Limb (tissue), 2 donors: ENCODE data around the gene PTPN21.

Experiments
- DNase-seq, 2 donors: peaks; one replicate each; pipeline ENCODE4 v3.0.0-alpha.2; 2016; ENCODE audit errors: extremely low spot score in 2 of 2

The PTPN21 gene

DNA sequence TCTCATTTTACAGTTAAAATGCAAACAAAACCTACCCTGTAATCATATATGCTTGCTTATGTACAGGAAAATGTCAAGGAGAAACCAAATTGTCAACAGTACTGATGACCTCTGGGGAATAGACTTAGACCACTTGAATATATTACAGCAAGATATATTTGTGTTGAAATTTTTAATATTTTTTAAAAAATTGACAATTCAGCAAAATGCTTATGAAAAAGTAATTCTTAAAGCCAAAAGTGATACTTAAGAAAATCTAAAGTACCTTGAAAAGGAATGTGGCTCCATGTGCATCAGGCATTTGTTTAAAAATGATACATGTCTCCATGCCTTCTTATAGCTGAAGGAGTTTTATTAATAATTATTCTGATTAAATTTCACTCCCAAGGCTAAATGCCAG is 49.2 kb downstream of the PTPN21 start:
- DNase-seq, result no peak

DNA sequence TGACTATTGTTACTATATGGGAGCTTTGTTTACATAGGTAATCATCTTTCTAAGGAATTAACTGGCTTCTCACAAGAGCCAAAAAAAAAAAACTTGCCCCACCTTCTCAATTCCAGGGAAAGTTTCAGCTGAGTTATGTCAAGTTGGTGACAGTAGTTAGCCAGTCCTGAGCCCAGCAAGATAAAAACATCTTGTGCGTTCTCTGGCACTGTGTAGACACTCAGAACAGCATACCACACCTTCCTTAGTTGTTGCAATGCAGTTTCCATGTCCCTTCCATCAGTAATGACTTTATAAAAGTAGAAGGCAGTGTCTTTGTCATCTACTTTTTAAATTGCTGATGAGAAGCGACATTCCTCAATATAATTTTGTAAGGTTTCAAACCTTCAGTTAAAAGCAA is 50.2 kb downstream of the PTPN21 start:
- no peak for DNase-seq

DNA sequence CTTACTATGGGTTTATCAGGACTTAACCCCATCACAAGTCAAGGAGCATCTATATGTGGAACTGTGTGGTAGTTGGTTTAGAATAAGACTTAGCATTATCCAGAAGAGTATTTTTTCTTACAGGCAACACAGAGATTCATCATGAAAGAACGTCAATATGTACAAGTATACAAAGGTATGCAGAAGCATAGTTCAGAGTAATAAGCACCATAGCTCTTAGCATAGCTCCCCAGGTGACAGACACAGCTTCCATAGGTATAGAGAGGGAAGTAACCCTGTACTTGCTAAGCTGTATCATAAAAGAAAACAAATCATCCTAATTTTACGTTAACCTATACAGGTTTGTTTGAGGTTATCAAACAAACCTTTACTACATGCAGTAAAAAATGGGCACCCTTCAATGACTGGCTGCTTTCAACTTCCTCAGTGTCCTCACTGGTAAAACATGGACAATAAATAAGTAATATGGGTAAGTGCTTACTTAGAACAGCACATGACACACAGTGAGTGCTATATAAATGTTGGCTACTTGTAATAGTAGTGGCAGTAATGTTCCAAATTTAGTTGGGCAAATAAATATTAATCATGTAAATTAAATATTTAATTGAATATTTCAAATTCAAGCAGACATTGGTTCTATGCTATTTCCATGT is 50.9 kb downstream of the PTPN21 start:
- no peak for DNase-seq

DNA sequence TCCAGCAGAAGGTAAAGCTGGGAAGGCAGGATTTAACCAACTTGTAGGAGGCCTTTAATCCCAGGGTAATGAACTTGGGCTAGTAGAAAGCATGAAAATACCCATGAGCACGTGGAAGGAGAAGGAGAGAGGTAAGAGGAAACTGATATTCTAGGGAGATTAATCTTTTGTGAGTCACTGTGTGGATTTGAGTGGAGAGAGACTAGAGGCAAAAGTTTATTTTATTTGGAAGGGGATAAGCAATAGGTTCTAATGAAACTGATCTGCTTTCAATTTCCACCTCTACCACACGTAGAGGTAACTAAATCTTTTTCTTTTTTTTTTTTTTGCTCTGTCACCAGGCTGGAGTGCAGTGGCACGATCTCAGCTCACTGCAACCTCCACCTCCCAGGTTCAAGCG is 52.1 kb downstream of the PTPN21 start:
- no peak for DNase-seq

DNA sequence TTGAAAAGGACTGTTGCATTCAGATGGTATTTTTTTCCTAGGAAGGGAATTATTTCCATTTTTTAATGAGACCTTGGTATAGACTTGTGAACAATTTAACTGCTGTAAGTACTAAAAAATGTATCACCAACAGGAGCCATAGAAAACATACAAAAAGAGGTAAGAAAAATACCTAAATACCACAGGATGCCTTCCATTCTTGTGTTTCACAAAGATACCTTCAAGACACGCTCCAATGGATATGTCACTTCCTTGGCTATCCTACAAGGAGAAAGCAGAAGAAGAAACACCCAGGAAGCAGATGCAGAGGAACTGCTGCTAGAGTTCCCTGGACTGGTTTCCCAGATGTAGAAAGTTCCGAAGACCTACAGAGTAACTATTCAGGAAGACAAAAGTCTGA is 54.2 kb downstream of the PTPN21 start:
- DNase-seq, result no peak

DNA sequence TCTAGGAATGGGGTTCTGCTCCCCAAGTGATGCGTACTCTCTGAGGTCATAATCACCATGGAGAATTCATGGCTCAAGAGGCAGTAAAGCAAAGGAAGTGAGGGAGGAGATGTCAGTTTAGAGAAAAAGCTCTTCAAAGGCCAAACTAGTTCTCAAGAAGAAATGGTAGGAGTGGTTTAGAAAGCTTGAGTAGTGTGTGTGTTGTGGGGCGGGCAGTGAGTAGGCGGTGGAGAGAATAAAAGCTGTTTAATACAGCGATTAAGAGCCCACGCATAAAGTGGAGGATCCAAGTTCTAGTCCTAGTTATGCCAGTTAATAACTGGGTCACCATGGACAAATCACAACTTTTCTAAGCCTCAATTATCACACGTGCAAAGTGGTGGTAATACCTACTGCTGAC is 55.6 kb downstream of the PTPN21 start:
- no peak for DNase-seq

DNA sequence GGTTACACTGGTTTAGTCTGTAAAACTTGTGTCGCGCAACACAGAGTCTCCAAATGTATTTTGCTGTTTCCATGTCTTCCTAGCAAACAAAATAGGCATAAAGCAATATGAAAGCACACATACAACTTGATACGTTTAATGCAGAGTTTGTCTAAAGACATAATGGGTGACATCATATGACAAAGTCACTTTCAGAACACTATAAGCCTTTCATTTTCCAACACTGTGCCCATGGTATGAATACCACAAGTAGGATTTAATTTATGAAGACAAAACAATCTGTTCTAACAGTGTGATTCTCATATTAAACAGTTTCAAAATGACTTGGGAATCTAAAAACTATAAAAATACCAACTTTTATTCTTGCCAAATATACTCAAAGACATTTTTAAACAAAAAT is 58.4 kb downstream of the PTPN21 start:
- no peak for DNase-seq

DNA sequence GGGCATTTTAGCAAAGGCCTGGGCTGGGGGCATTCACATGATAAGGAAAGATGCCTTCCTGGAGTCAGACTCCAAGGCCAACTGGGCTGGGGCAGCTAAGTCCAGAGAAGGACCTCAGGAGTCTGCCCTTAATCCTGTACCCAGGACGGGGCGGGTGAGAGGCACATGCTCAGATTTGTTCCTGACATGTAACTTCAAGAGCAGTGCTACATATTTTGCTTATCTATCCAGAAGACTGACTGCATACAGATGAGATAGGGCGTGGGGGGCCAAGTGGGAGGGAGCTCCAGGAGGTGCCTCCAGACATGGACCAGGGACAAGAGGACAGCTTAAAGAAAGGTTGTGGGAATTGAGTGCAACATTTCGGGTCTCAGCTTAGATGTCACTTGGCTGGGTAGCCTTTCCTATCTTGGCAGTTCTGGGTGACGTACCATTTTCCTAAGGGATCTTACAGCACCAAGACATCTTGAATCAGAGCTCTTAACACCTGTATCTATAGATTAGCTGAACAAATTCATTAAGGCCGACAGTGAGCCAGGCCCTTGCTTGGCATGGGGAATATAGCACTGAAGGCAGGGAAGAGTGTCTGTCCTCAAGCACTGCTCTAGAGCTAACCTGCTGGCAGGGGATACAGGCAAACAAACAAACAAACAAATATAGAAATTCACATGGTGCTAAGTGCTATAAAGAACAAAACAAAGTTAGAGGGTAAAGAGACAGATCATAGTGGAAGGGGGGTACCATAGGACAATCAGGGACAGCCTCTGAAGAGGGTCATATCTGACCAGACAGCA is 61.2 kb downstream of the PTPN21 start:
- no peak for DNase-seq

DNA sequence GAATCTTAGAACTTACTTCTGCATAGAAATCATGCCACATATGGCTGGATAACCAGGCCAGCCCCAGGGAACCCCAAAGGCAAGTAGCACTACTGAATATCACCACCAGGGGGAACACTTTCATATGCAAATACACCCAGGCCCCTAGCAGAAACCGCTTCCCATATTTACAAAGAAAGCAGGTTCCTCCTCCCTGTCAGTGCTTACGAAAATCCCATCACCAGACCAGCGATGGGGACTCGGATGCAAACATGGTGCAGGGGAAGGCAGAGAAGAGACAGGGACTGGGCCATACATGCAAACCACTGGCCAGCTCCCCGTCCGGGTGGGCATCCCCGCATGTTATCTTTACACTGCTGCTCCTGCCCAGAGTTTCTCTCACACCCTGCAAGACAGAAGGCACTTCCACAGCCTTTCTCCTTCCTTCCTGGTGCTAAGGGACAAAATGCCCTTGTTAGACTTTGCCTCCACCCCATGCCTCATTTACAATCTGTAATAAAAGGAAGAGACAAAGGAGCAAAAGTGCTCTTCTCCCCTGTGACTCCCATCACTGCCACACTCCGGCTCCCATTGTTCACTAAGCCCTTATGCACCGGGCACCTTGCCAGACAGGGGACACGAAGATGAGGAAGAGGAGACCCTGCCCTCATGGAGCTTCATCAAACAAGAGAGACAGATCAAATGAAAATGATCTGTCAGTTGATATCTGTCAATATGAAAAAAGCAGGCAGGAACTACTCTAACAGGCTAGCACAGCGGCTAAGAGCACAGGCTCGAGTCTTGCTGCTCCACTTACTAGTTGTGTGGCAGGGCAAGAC is 62.3 kb downstream of the PTPN21 start:
- peak; percentile 56 to 62 for DNase-seq

DNA sequence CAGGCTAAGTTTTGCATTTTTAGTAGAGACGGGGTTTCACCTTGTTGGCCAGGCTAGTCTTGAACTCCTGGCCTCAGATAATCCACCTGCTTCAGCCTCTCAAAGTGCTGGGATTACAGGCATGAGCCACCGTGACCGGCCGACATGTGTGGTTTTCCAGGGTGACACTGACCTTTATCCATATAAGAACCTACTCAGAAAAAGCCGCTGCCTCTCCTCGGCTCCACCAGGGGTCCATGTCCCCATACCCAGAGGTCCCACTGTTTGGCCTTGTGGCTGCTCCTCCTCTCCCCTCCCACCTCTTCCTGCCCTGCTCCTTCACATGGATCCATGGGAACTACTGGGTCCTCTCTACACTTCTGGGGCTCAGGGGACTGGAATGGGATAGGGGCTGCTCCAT is 64.6 kb downstream of the PTPN21 start:
- no peak for DNase-seq

DNA sequence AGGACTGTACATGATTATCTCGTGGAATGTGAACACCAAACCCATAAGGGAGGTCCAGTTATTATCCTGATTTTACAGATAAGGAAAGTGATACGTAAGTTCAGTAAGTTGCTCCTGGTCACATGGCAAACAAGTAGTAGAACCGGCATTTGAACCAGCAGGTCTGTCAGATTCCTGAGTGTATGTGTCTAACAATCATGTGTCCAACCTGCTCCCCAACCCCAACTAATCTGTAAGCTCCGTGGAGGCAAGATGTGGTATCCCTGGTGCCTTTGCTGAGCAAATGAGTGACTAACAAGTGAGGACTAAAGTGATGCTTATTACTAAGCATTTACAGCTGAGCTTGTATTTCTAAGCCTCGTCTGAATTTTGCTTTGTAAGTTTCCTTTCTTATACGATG is 65.9 kb downstream of the PTPN21 start:
- no peak for DNase-seq

DNA sequence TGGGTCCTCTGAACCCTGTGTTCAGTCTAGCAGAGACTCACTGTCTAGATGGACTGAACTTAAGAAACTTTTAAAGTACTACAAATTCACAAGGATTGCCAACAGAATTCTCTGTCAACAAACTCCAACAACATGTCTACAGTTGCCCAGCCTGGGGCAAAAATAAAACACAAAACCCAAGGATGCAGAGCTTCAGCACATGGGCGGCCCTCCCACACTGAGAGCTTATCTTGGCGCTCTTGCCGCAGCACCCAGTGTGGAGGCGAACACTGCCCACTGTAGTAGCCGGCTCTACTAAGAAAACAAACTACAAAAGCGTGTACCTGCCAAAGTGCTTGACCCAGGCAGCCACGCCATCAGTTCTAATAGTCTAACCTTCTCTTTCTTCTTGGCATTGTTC is 66.7 kb downstream of the PTPN21 start:
- no peak for DNase-seq

DNA sequence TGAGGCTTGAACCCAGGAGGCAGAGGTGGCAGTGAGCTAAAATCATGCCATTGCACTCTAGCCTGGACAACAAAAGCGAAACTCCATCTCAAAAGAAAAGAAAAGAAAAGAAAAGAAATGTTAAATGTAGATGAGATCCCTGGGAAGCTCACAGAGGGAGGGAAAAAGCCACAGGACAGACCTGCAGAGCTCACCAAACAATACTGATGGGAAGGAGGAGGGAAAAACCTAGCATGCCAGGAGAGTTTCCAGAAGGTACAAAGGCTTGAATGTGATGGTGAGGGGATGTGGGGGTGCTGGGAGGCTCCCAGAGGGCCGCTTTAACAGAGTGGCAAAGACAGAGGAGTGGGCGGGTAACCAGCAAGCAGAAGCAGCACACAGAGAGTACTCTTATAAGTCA is 72.3 kb downstream of the PTPN21 start:
- DNase-seq, result no peak

DNA sequence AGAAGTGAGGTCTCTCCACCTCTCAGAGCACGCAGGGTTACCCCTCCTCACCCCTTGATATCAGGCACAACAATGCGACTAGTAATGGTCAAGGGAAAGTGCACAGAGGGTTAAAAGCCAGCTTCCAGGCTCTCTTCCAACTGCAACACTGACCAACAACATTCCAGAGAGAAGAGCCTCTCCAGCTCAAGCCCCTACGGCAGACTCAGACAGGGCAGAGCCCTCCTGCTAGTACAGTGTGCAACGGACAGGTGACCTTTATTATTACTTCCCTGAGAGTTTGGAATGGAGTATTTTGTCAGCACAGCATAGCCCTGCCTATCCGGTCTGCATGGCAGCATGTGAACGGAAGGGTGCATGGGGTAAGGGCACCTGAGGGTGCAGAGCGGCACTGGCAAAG is 73.0 kb downstream of the PTPN21 start:
- DNase-seq, result no peak

DNA sequence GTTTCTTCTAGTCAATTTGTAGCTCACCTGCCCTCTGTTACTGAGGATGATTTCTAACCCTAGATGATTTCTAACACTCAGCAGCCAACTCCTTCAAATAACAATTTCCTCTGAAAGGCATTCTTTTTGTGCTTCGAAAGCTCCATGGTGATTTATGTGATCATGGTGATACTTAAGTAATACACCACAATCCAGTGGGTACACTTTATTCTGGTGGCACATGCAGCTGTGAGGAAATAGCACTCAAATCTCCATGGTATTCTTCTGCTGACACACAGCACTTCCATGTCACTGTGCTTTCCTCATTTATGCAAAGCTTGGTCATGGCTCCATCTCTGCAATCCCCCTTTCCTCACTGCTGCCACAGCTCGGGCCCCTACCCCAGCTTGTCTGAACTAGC is 73.7 kb downstream of the PTPN21 start:
- DNase-seq, result no peak

DNA sequence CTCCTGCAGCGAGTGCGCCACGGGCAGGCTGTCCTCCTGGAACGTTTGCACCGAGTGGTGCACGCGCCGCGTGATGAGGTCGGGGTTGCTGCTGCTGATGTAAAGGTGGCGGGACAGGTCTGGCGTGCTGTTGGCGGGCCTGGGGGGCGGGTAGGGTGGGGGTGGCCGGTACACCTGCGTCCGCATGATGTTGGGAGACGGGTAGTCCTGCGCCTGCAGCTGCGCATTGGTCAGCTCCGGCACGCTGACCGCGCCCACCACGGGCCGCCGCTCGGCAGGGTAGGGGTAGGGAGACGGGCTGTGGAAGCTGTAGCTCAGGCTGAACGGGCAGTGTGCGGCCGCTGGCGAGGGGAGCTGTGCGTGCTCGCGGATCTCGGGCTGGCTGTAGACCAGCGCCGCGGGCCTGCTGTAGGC is 75.2 kb downstream of the PTPN21 start:
- DNase-seq, result no peak

DNA sequence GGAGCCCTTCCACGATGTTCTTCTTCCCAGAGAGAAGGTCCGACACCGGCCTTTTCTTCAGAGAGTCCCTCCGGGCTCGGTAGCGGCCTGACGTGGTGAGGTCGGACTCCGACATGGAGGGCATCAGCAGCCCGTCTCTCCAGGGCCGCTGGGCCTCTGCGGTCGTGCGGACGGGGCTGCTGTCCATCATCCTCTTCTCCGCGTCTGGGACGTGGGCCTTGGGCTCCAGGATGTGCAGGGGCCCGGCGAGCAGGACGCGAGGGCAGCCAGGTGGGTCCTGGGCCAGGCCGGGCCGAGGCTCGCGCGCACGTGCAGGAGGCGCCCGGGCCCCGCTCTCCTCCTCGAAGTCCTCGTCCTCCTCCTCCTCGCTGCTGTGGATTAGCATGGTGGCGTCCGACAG is 75.9 kb downstream of the PTPN21 start:
- DNase-seq, result no peak

DNA sequence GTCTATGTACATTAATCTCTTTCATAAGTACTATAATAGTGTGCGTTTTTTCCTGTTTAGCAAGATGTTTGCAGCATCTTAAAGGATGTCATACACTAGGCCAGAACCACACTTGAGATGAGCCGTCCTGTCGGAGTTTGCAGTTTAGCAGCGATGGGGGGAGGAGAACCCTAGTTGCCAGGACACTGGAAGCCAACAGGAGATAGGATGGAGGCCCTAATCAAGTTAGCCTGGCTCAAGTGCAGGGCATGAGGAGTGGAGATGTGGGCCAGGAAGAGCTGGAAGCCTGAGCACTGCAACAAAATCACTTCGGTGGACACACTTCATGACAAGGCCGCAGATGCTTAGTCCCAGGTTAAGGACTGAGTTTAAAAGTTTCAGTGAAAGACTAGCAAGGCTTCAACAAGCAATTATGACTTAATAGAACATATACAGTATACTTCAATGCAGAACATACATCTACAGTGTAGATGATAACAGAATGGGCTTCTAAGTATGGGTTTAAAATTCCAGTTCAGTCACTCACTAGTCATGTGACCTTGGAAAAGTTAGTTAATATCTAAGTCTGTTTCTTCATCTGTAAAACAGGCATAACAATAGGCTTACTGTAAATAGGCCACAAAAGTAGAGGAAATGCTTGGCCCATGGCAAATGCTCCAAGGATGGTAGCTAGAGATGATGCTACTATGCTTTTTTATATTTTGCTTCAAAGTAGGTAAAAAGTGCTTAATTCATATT is 77.1 kb downstream of the PTPN21 start:
- DNase-seq, result no peak

DNA sequence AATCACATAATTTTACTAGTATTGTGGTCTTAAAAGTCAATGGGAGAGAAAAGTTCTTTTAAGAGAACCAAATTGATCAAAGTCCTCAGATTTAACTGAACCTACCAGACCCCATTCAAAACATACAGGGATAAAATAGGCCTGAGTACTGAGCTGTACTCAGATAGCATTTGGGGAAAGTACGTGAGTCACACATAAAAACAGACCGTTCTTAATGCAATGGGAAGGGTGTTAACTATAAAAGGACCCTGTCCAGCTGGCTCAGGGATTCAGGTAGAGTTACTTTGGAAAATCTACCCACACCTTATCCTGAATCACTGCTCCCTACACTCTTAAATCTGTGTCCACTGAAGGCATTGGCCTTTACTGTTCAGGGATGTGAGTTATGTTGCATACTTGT is 78.0 kb downstream of the PTPN21 start:
- no peak for DNase-seq

DNA sequence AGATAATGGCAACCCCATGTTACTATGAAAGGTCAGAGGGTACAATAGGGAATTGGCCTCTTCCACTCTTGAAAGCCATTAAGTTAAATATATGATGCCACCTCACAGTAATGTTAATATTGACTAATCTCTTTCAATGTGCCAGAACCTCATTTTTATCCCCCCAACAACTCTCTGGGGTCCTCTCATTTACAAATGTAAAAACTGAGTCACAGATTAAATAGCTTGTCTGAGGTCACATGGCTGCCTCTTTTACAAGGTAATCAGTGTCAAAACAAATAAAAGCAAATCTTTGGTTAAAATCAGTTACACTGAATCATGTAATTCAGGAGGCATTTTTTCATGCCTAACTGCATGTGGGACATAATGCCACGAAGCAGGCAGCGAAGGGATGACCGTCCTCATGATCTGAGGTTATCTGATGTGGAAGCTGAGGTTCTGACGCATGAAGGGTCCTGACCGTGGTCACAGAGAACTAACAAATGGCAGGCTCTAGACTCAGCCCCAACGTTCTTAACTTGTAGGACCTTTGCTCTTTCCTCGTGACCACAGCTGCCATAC is 78.5 kb downstream of the PTPN21 start:
- no peak for DNase-seq

DNA sequence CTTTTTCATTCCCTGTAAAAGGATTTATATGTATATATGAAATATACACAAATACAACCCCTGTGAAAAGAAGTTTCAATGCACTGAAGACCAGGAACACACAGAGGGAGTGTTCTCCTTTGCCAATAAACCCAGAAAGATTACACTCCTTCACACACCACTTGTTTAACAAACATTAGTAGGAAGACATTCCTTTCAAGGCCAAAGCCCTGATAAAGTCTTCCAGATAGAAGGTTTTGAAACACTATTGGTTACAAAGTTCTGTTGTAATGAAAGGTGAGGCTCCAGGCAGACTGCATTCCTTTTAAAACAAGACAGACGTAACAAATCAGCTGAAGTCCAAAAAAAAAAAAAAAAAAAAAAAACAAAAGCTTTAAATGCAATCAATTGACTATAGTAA is 81.0 kb downstream of the PTPN21 start:
- no peak for DNase-seq
